HG03064 (cell line): ENCODE results near the gene HK3.

Experiments used
- ATAC-seq: cut with Tn5 transposase; IDR thresholded peaks from one replicate; pipeline ENCODE4 v1.9.1; 2021; ENCODE audit warnings: low read depth; ENCODE audit not compliant: unreplicated experiment

Gene HK3

GRCh38 chr5:176851871-176852658, 47.1 kb downstream of the HK3 start:
- ATAC-seq: no peak

- ATAC-seq: no peak
Observed at GRCh38 chr5:176851380-176851779, 47.8 kb downstream of the HK3 start.

GRCh38 chr5:176850371-176851245, 48.5 kb downstream of the HK3 start:
- no peak for ATAC-seq

GRCh38 chr5:176849611-176850227, 49.4 kb downstream of the HK3 start:
- no peak for ATAC-seq

- no peak for ATAC-seq
Observed at GRCh38 chr5:176848651-176849050, 50.5 kb downstream of the HK3 start.

GRCh38 chr5:176847726-176848290, 51.3 kb downstream of the HK3 start:
- ATAC-seq: no peak

GRCh38 chr5:176847148-176847547, 52.0 kb downstream of the HK3 start:
- ATAC-seq: no peak

- no peak for ATAC-seq
Observed at GRCh38 chr5:176846335-176847140, 52.6 kb downstream of the HK3 start.

GRCh38 chr5:176845392-176845713, 53.8 kb downstream of the HK3 start:
- ATAC-seq: no peak

- ATAC-seq: no peak
Observed at GRCh38 chr5:176844706-176845391, 54.3 kb downstream of the HK3 start.

- no peak for ATAC-seq
Observed at GRCh38 chr5:176844281-176844680, 54.9 kb downstream of the HK3 start.

- ATAC-seq: no peak
Observed at GRCh38 chr5:176843673-176844072, 55.5 kb downstream of the HK3 start.

- no peak for ATAC-seq
Observed at GRCh38 chr5:176837707-176838115, 61.4 kb downstream of the HK3 start.

- no peak for ATAC-seq
Observed at GRCh38 chr5:176836811-176837706, 62.1 kb downstream of the HK3 start.

- no peak for ATAC-seq
Observed at GRCh38 chr5:176835918-176836317, 63.2 kb downstream of the HK3 start.

- no peak for ATAC-seq
Observed at GRCh38 chr5:176833286-176833685, 65.9 kb downstream of the HK3 start.

GRCh38 chr5:176832162-176832561, 67.0 kb downstream of the HK3 start:
- no peak for ATAC-seq

GRCh38 chr5:176831425-176831824, 67.7 kb downstream of the HK3 start:
- no peak for ATAC-seq

GRCh38 chr5:176830995-176831423, 68.1 kb downstream of the HK3 start:
- no peak for ATAC-seq
